H1 (cell line): ENCODE measurements around the gene CLRN1. TPM values are rescaled to one million over a fixed set of nuclear protein-coding genes. Genes with fewer than 3 reads are reported as not detected.

Experiments
- CTCF ChIA-PET: fragments of 300-600 bp; sonication (Branson Sonifier 250); formaldehyde crosslinking; loops from one replicate; lab custom pipeline; 2021; ENCODE audit not compliant: partially characterized antibody; lab: Charles Lee
- POLR2A ChIA-PET: fragments of 300-600 bp; sonication (Branson Sonifier 250); formaldehyde crosslinking; loops from one replicate; lab custom pipeline; 2021; ENCODE audit warnings: inconsistent platforms; ENCODE audit not compliant: partially characterized antibody; lab: Charles Lee
- DNase-seq, 2 experiments: peaks; one replicate each; pipeline versions ENCODE4 v3.0.0 to v3.0.0-alpha.2; 2010 to 2022; ENCODE audit warnings: low spot score in 2 of 2, low read depth in 1 of 2, mixed read lengths in 1 of 2
- FAIRE-seq: peaks from 2 replicates; lab custom pipeline; 2011; peaks lifted over from hg19 to GRCh38; lab: Jason Lieb, UNC
- H2AFZ ChIP-seq: 2 replicates; pipeline ENCODE4 v1.8.1; 2012; ENCODE audit warnings: low read length, inconsistent platforms
- H2AK5ac ChIP-seq: 2 replicates; pipeline ENCODE4 v1.6.1; 2013; ENCODE audit warnings: low read depth, low read length
- H2BK120ac ChIP-seq: replicated peaks from 2 replicates; pipeline ENCODE3; 2013; ENCODE audit warnings: low read depth, low read length, inconsistent platforms
- H2BK12ac ChIP-seq: 2 replicates; pipeline ENCODE4 v1.6.1; 2013; ENCODE audit warnings: low read depth, low read length
- H2BK15ac ChIP-seq: 2 replicates; pipeline ENCODE4 v1.6.1; 2013; ENCODE audit warnings: low read length
- H2BK20ac ChIP-seq: 2 replicates; pipeline ENCODE4 v1.6.1; 2013; ENCODE audit warnings: low read length
- H2BK5ac ChIP-seq: 2 replicates; pipeline ENCODE4 v1.6.1; 2013; ENCODE audit warnings: low read depth, low read length
- H3K14ac ChIP-seq: 2 replicates; pipeline ENCODE4 v1.6.1; 2013; ENCODE audit warnings: inconsistent platforms; ENCODE audit not compliant: insufficient read length
- H3K18ac ChIP-seq: 2 replicates; pipeline ENCODE4 v1.6.1; 2013; ENCODE audit warnings: low read length; ENCODE audit errors: extremely low read depth
- H3K23ac ChIP-seq: 2 replicates; pipeline ENCODE4 v1.6.1; 2013; ENCODE audit warnings: inconsistent platforms; ENCODE audit not compliant: insufficient read length
- H3K23me2 ChIP-seq: 2 replicates; pipeline ENCODE4 v1.6.1; 2013; ENCODE audit warnings: low read depth, low read length
- H3K27ac ChIP-seq: 2 replicates; pipeline ENCODE4 v1.6.1; 2011; ENCODE audit warnings: low read depth, low read length, inconsistent platforms
- H3K27me3 ChIP-seq, 4 experiments: replicated peaks in 1 of 4; 1 replicate in 1 of 4; 2 replicates in 3 of 4; pipeline versions ENCODE4 v1.6.1 to v1.8.1; 2011 to 2013; ENCODE audit warnings: low read length in 3 of 4, mild to moderate bottlenecking in 3 of 4, inconsistent platforms in 2 of 4, mixed read lengths in 2 of 4, moderate library complexity in 1 of 4; ENCODE audit not compliant: control insufficient read depth in 3 of 4, insufficient read depth in 3 of 4; ENCODE audit errors: extremely low read depth in 1 of 4
- H3K36me3 ChIP-seq, 4 experiments: 2 replicates each; pipeline versions ENCODE4 v1.6.1 to v1.8.1; 2011 to 2013; ENCODE audit warnings: mild to moderate bottlenecking in 4 of 4, low read length in 3 of 4, moderate library complexity in 2 of 4, control low read depth in 1 of 4, inconsistent platforms in 1 of 4; ENCODE audit not compliant: insufficient read depth in 4 of 4, control insufficient read depth in 2 of 4
- H3K4ac ChIP-seq: replicated peaks from 2 replicates; pipeline ENCODE3; 2013; ENCODE audit warnings: low read length, low read depth, mixed read lengths, inconsistent platforms; ENCODE audit not compliant: insufficient read length
- H3K4me1 ChIP-seq, 4 experiments: replicated peaks in 1 of 4; 1 replicate in 1 of 4; 2 replicates in 3 of 4; pipeline versions ENCODE4 v1.6.1 to v1.8.1; 2011 to 2013; ENCODE audit warnings: low read length in 3 of 4, inconsistent platforms in 2 of 4, mixed read lengths in 1 of 4; ENCODE audit not compliant: insufficient read depth in 4 of 4, control insufficient read depth in 3 of 4
- H3K4me2 ChIP-seq, 2 experiments: 2 replicates each; pipeline versions ENCODE4 v1.6.1 to v1.8.1; 2011 to 2013; ENCODE audit warnings: low read depth in 2 of 2, low read length in 2 of 2, control low read depth in 1 of 2, inconsistent platforms in 1 of 2, mild to moderate bottlenecking in 1 of 2; ENCODE audit not compliant: insufficient read depth in 1 of 2
- H3K4me3 ChIP-seq, 4 experiments: fragments of 200-600, 300-600 bp in 1 of 4; sonication (generic), shearing (Covaris generic), sonication (Bioruptor Twin) in 1 of 4; 2 replicates each; pipeline versions ENCODE4 v1.5.1 to v1.8.1; 2011 to 2016; ENCODE audit warnings: low read length in 4 of 4, low read depth in 3 of 4, control low read depth in 2 of 4, inconsistent platforms in 2 of 4, mild to moderate bottlenecking in 2 of 4, mixed read lengths in 1 of 4, moderate library complexity in 1 of 4; ENCODE audit not compliant: insufficient read depth in 2 of 4; ENCODE audit errors: extremely low read depth in 1 of 4
- H3K56ac ChIP-seq: replicated peaks from 2 replicates; pipeline ENCODE3; 2013; ENCODE audit warnings: low read depth, mild to moderate bottlenecking, mixed read lengths, low read length, inconsistent platforms; ENCODE audit not compliant: insufficient read length
- H3K79me1 ChIP-seq: 2 replicates; pipeline ENCODE4 v1.6.1; 2013; ENCODE audit warnings: low read depth, low read length, control low read depth
- H3K79me2 ChIP-seq, 2 experiments: 2 replicates each; pipeline versions ENCODE4 v1.6.1 to v1.8.1; 2012 to 2013; ENCODE audit warnings: low read length in 2 of 2, mild to moderate bottlenecking in 2 of 2, inconsistent platforms in 1 of 2; ENCODE audit not compliant: insufficient read depth in 2 of 2, control insufficient read depth in 1 of 2
- H3K9ac ChIP-seq, 4 experiments: replicated peaks in 1 of 4; 1 replicate in 1 of 4; 2 replicates in 3 of 4; pipeline versions ENCODE4 v1.6.1 to v1.8.1; 2011 to 2013; ENCODE audit warnings: low read depth in 3 of 4, low read length in 3 of 4, control low read depth in 2 of 4, mild to moderate bottlenecking in 2 of 4, moderate library complexity in 2 of 4, inconsistent platforms in 1 of 4; ENCODE audit errors: extremely low read depth in 1 of 4
- H3K9me3 ChIP-seq, 2 experiments: 2 replicates each; pipeline versions ENCODE4 v1.6.1 to v1.8.1; 2012 to 2013; ENCODE audit warnings: mild to moderate bottlenecking in 2 of 2, moderate library complexity in 2 of 2, control low read depth in 1 of 2, inconsistent platforms in 1 of 2, low read depth in 1 of 2, low read length in 1 of 2, mixed read lengths in 1 of 2; ENCODE audit not compliant: insufficient read depth in 2 of 2
- H4K20me1 ChIP-seq, 2 experiments: replicated peaks in 1 of 2; 2 replicates each; pipeline versions ENCODE3 to v1.8.1; 2011 to 2013; ENCODE audit warnings: inconsistent platforms in 2 of 2, low read length in 2 of 2, mild to moderate bottlenecking in 1 of 2; ENCODE audit not compliant: insufficient read depth in 2 of 2, control insufficient read depth in 1 of 2
- H4K5ac ChIP-seq: 2 replicates; pipeline ENCODE4 v1.6.1; 2013; ENCODE audit warnings: low read length, low read depth, mixed read lengths, inconsistent platforms; ENCODE audit not compliant: insufficient read length
- H4K8ac ChIP-seq: 2 replicates; pipeline ENCODE4 v1.8.0; 2013; ENCODE audit warnings: mild to moderate bottlenecking, moderate library complexity, low read length, inconsistent platforms; ENCODE audit not compliant: insufficient read depth; ENCODE audit errors: extremely low read depth
- H4K91ac ChIP-seq: replicated peaks from 2 replicates; pipeline ENCODE3; 2013; ENCODE audit warnings: low read length, mixed read lengths, inconsistent platforms; ENCODE audit not compliant: insufficient read length
- CBX8 ChIP-seq: fragments of 300-800, 300-1000 bp; sonication (generic); IDR thresholded peaks from 2 replicates; pipeline ENCODE4 v1.7.1; 2016; ENCODE audit warnings: low read depth, low read length, borderline replicate concordance
- CEBPB ChIP-seq: IDR thresholded peaks from 2 replicates; pipeline ENCODE4 v1.6.1; 2012; ENCODE audit warnings: low read depth, low read length
- CREB1 ChIP-seq: IDR thresholded peaks from 2 replicates; pipeline ENCODE4 v1.6.1; 2012; ENCODE audit warnings: inconsistent platforms
- FOSL1 ChIP-seq: IDR thresholded peaks from 2 replicates; pipeline ENCODE4 v1.6.1; 2011; ENCODE audit warnings: mild to moderate bottlenecking, low read depth, low read length, moderate library complexity; ENCODE audit not compliant: insufficient read depth
- JUN ChIP-seq: IDR thresholded peaks from 2 replicates; pipeline ENCODE4 v1.6.1; 2011; ENCODE audit warnings: low read depth, mild to moderate bottlenecking, improper control_type of control experiment, low read length
- NRF1 ChIP-seq: IDR thresholded peaks from 2 replicates; pipeline ENCODE4 v1.6.1; 2011; ENCODE audit warnings: mild to moderate bottlenecking, low read depth, low read length, improper control_type of control experiment
- SAP30 ChIP-seq: fragments of 300-600 bp; sonication (generic); IDR thresholded peaks from 2 replicates; pipeline ENCODE4 v1.7.1; 2012; ENCODE audit warnings: low read length, moderate library complexity, mild to moderate bottlenecking, inconsistent platforms; ENCODE audit not compliant: insufficient read depth, insufficient replicate concordance
- SIRT6 ChIP-seq: IDR thresholded peaks from one replicate; pipeline ENCODE4 v1.7.1; 2012; ENCODE audit warnings: low read length, inconsistent platforms
- ZNF274 ChIP-seq: IDR thresholded peaks from 2 replicates; pipeline ENCODE4 v1.7.0; 2012; ENCODE audit warnings: low read length, borderline replicate concordance; ENCODE audit errors: extremely low read depth
- WGBS, 2 experiments: shearing (Covaris generic) in 1 of 2; methylation state at CpG; one replicate each; pipeline versions ENCODE4 v1.1.6 to v1.1.7; 2013 to 2015; ENCODE audit warnings: low lambda C conversion rate in 2 of 2, mixed read lengths in 2 of 2, inconsistent platforms in 1 of 2, low coverage in 1 of 2, missing lambda C conversion rate in 1 of 2; ENCODE audit not compliant: insufficient replicate concordance in 2 of 2, insufficient coverage in 1 of 2, insufficient read length in 1 of 2; ENCODE audit errors: extremely low coverage in 1 of 2, missing lambda C conversion rate in 1 of 2; 5-methylcytosine and 5-hydroxymethylcytosine counted together
- polyA plus RNA-seq, 7 experiments: library from polyadenylated mRNA; depleted of rRNA in 3 of 7; stranded (reverse) in 5 of 7; unstranded in 2 of 7; fragments of >200 nt in 5 of 7; fragments of 200-250 nt in 2 of 7; gene quantifications; 1 replicate in 5 of 7; 2 replicates in 1 of 7; 4 replicates in 1 of 7; pipeline versions ENCODE4 v1.2.1 to v1.2.3, GENCODE V29; 2011 to 2013; ENCODE audit warnings: missing spikeins in 2 of 7, mixed read lengths in 2 of 7
- total RNA-seq: library from RNA; stranded (reverse); fragmentation: NEBNext Ultra II Directional; extraction: Animal tissue kit (Norgen Biotek cat#: 25700); gene quantifications from 2 replicates; pipeline ENCODE4 v1.2.1, GENCODE V29; 2021

CLRN1 gene
- total and polyA plus RNA-seq, 2 of the 8 experiments (the other 6 are each of a cell fraction or from before 2014, with no cell fraction given): 0.20 to 0.35 TPM

- Histone ChIP-seq H3K36me3 (no peaks in the 10 kb centered on the region), H4K20me1 (no peaks in the 10 kb centered on the region), H3K27ac (no peak overlapping the region), H3K27me3 (no peaks in the 10 kb centered on the region), H3K4me1 (no peaks in the 10 kb centered on the region), H3K56ac (no peak overlapping the region), H2BK5ac (no peak overlapping the region), H3K18ac (no peak overlapping the region), H2BK20ac (no peak overlapping the region), H3K23me2 (no peaks in the 10 kb centered on the region), H2AFZ (no peak overlapping the region), H3K79me2 (no peaks in the 10 kb centered on the region), H2AK5ac (no peak overlapping the region), H3K9me3 (no peaks in the 10 kb centered on the region), H2BK12ac (no peak overlapping the region), H4K91ac (no peak overlapping the region), H3K4me2 (no peak overlapping the region), H3K4ac (no peak overlapping the region), H3K9ac (no peak overlapping the region), H3K23ac (no peak overlapping the region), H3K4me3 (no peak overlapping the region), H2BK120ac (no peak overlapping the region), H2BK15ac (no peak overlapping the region), H4K5ac (no peak overlapping the region), H4K8ac (no peak overlapping the region), H3K14ac (no peak overlapping the region), H3K79me1 (no peaks in the 10 kb centered on the region)
- DNase-seq (no peak), FAIRE-seq (no peak)
- 91% methylated on average over 2 of the region's 2 CpGs; no CpG with 5 or more reads in 1 of the 2 experiments for whole genome bisulfite sequencing, 2 experiments
- CTCF ChIA-PET: interaction anchor here (1.3 to 1.4 kb wide), 2 partner anchors 28 to 38 kb away, joined by 3 to 5 read pairs; no protein-coding TSS in a partner anchor
- POLR2A ChIA-PET: no interaction called here
- no peak for TF ChIP-seq JUN
- TF ChIP-seq SAP30: no peak
- TF ChIP-seq ZNF274: no peak
- TF ChIP-seq NRF1: no peak
- no peak for TF ChIP-seq SIRT6
- no peak for TF ChIP-seq CEBPB
- no peak for TF ChIP-seq CREB1
- no peak for TF ChIP-seq FOSL1
- no peak for TF ChIP-seq CBX8
Observed at GRCh38 chr3:150902988-150903387, 69.5 kb downstream of the CLRN1 start.
